DND-41 (cell line): ENCODE results near the gene RBM19.

Experiments
- CTCF ChIP-seq: IDR thresholded peaks from 2 replicates; pipeline ENCODE4 v1.5.1; 2012; ENCODE audit warnings: borderline replicate concordance, low read length, moderate library complexity, mild to moderate bottlenecking; ENCODE audit not compliant: poor library complexity, severe bottlenecking; ENCODE audit errors: extremely low read depth
- EZH2 ChIP-seq: IDR thresholded peaks from 3 replicates; pipeline ENCODE4 v1.6.1; 2012; ENCODE audit warnings: borderline replicate concordance, low read depth, mild to moderate bottlenecking, moderate library complexity, low read length, inconsistent platforms; ENCODE audit not compliant: severe bottlenecking

GRCh38 chr12:113892556-113892955 is 73.6 kb downstream of the RBM19 start:
- TF ChIP-seq CTCF = no peak
- TF ChIP-seq EZH2 = no peak
